H1 (cell line): ENCODE measurements around the gene MXD1.

Experiments used
- CBX8 ChIP-seq: fragments of 300-800, 300-1000 bp; sonication (generic); IDR thresholded peaks from 2 replicates; pipeline ENCODE4 v1.7.1; 2016; ENCODE audit warnings: low read depth, low read length, borderline replicate concordance
- HDAC6 ChIP-seq: IDR thresholded peaks from one replicate; pipeline ENCODE4 v1.7.1; 2012; ENCODE audit warnings: low read depth, mild to moderate bottlenecking, inconsistent platforms, low read length, moderate library complexity
- KDM4A ChIP-seq: IDR thresholded peaks from one replicate; pipeline ENCODE4 v1.7.1; 2012; ENCODE audit warnings: low read depth, mild to moderate bottlenecking, moderate library complexity, low read length, inconsistent platforms; ENCODE audit not compliant: severe bottlenecking
- SAP30 ChIP-seq: fragments of 300-600 bp; sonication (generic); IDR thresholded peaks from 2 replicates; pipeline ENCODE4 v1.7.1; 2012; ENCODE audit warnings: low read length, moderate library complexity, mild to moderate bottlenecking, inconsistent platforms; ENCODE audit not compliant: insufficient read depth, insufficient replicate concordance
- SP2 ChIP-seq: IDR thresholded peaks from 2 replicates; pipeline ENCODE4 v1.6.1; 2012; ENCODE audit warnings: mild to moderate bottlenecking, low read length, inconsistent platforms
- TF ChIP-seq, protein P1 (sequence below), 3 experiments: IDR thresholded peaks; 1 replicate in 2 of 3; 2 replicates in 1 of 3; pipeline versions ENCODE4 v1.5.1 to v1.6.1; 2011; ENCODE audit warnings: low read length in 3 of 3, mild to moderate bottlenecking in 3 of 3, inconsistent platforms in 2 of 3, low read depth in 1 of 3, moderate library complexity in 1 of 3; ENCODE audit not compliant: insufficient read depth in 1 of 3; ENCODE audit errors: control extremely low read depth in 1 of 3

DNA sequence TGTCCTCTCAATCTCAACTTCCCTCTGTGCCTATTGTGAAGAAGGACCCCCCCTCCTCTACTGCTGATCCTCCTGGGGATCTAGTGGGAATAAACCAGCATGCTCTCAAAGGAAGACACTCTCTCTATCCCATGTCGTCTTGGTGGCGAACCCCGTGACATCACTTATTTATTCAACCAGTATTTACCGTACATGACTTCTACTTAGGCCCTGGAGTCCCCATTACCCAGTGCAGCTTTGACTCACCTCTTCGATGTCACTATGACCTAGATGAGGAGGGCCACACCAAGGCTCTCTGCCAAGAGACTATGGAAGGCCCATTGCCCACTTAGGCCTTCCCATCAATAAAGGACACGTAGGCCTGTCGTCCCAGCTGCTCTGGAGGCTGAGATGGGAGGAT is 29.8 kb downstream of the MXD1 start:
- TF ChIP-seq, protein P1, sequence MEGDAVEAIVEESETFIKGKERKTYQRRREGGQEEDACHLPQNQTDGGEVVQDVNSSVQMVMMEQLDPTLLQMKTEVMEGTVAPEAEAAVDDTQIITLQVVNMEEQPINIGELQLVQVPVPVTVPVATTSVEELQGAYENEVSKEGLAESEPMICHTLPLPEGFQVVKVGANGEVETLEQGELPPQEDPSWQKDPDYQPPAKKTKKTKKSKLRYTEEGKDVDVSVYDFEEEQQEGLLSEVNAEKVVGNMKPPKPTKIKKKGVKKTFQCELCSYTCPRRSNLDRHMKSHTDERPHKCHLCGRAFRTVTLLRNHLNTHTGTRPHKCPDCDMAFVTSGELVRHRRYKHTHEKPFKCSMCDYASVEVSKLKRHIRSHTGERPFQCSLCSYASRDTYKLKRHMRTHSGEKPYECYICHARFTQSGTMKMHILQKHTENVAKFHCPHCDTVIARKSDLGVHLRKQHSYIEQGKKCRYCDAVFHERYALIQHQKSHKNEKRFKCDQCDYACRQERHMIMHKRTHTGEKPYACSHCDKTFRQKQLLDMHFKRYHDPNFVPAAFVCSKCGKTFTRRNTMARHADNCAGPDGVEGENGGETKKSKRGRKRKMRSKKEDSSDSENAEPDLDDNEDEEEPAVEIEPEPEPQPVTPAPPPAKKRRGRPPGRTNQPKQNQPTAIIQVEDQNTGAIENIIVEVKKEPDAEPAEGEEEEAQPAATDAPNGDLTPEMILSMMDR (IDR thresholded peaks at IDR 0.05; ENCODE audit: control extremely low read depth in 1 of 3, insufficient read depth in 1 of 3, low read depth in 1 of 3, low read length in 3 of 3): no peak
- TF ChIP-seq SP2: no peak
- TF ChIP-seq HDAC6: no peak
- TF ChIP-seq KDM4A: no peak
- TF ChIP-seq SAP30: no peak
- no peak for TF ChIP-seq CBX8
